ENCODE results near the gene USP2. TPM values are rescaled to one million over a fixed set of nuclear protein-coding genes. Genes with fewer than 3 reads are reported as not detected.
A peak's percentile ranks its signal among the peaks of the same experiment; 100 is the strongest.

The USP2 gene
- total and polyA plus RNA-seq, 2 of the 8 experiments (the other 6 are each of a cell fraction or from before 2014, with no cell fraction given) = 2.2 to 6.9 TPM

DNA sequence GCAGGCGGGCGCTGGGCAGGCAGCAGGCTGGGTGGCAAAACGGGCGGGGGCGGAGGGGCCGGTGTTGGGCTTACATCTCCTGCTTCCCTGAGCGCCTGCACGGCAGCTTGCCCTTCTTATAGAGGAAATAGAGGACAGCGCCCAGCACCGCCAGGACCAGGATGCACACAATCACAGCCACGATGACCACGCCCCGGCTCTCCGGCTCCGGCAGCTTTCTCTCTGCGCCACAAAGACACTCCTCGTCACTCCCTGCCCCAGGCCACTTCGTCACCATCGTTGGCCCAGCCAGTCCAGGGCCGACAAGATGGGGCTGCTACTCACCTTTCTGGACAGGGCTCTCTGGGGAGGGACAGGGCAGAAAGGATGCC, 70.8 kb downstream of the USP2 start:
- Histone ChIP-seq H2BK120ac (replicated peaks; ENCODE audit: low read depth, low read length) (no peak overlapping the region), H3K14ac (ENCODE audit: insufficient read length) (no peak overlapping the region), H3K4ac (replicated peaks; ENCODE audit: insufficient read length, low read depth, low read length) (no peak overlapping the region), H4K8ac (ENCODE audit: extremely low read depth, insufficient read depth, low read length) (no peak overlapping the region), H3K4me3 (ENCODE audit: extremely low read depth in 1 of 4, insufficient read depth in 2 of 4, low read depth in 3 of 4, low read length in 4 of 4) (no peak overlapping the region), H3K56ac (replicated peaks; ENCODE audit: insufficient read length, low read depth, low read length) (no peak overlapping the region), H3K4me1 (replicated peaks in 1 of 4; ENCODE audit: control insufficient read depth in 3 of 4, insufficient read depth in 4 of 4, low read length in 3 of 4) (peaks cover 0 to 12% (median 10%) of the 10 kb centered on the region in 4 experiments; a peak in 6 of 7 replicates), H3K27me3 (replicated peaks in 1 of 4; ENCODE audit: control insufficient read depth in 3 of 4, extremely low read depth in 1 of 4, insufficient read depth in 3 of 4, low read length in 3 of 4) (peaks cover 2 to 15% (median 13%) of the 10 kb centered on the region in 4 experiments; a peak in 6 of 7 replicates), H2AFZ (ENCODE audit: low read length) (no peak overlapping the region), H2BK12ac (ENCODE audit: low read depth, low read length) (no peak overlapping the region), H3K4me2 (ENCODE audit: insufficient read depth in 1 of 2, low read depth in 2 of 2, low read length in 2 of 2) (no peak overlapping the region), H4K5ac (ENCODE audit: insufficient read length, low read depth, low read length) (no peak overlapping the region), H3K36me3 (ENCODE audit: control insufficient read depth in 2 of 4, insufficient read depth in 4 of 4, low read length in 3 of 4) (peaks cover 0 to 20% (median 3%) of the 10 kb centered on the region in 4 experiments; a peak in 4 of 8 replicates), H4K20me1 (replicated peaks in 1 of 2; ENCODE audit: control insufficient read depth in 1 of 2, insufficient read depth in 2 of 2, low read length in 2 of 2) (peaks cover 4% of the 10 kb centered on the region in 2 experiments), H4K91ac (replicated peaks; ENCODE audit: insufficient read length, low read length) (no peak overlapping the region), H2BK20ac (ENCODE audit: low read length) (no peak overlapping the region), H3K79me2 (ENCODE audit: control insufficient read depth in 1 of 2, insufficient read depth in 2 of 2, low read length in 2 of 2) (no peaks in the 10 kb centered on the region), H3K9me3 (ENCODE audit: insufficient read depth in 2 of 2, low read depth in 1 of 2, low read length in 1 of 2) (no peaks in the 10 kb centered on the region), H3K27ac (ENCODE audit: low read depth, low read length) (no peak overlapping the region), H3K9ac (replicated peaks in 1 of 4; ENCODE audit: extremely low read depth in 1 of 4, low read depth in 3 of 4, low read length in 3 of 4) (no peak overlapping the region), H3K23ac (ENCODE audit: insufficient read length) (no peak overlapping the region), H3K23me2 (ENCODE audit: low read depth, low read length) (peaks cover 8% of the 10 kb centered on the region), H2BK15ac (ENCODE audit: low read length) (no peak overlapping the region), H3K79me1 (ENCODE audit: low read depth, low read length) (no peaks in the 10 kb centered on the region), H3K18ac (ENCODE audit: extremely low read depth, low read length) (no peak overlapping the region), H2AK5ac (ENCODE audit: low read depth, low read length) (no peak overlapping the region), H2BK5ac (ENCODE audit: low read depth, low read length) (no peak overlapping the region)
- WGBS, 2 experiments (ENCODE audit: extremely low coverage in 1 of 2, insufficient coverage in 1 of 2, insufficient read length in 1 of 2, insufficient replicate concordance in 2 of 2, low coverage in 1 of 2, low lambda C conversion rate in 2 of 2, missing lambda C conversion rate in 1 of 2) = 89% methylated on average over 18 of the region's 20 CpGs; no CpG with 5 or more reads in 1 of the 2 experiments
- DNase-seq (ENCODE audit: low read depth in 1 of 2, low spot score in 2 of 2) (no peak), FAIRE-seq (no peak)
- no peak for TF ChIP-seq HDAC2 (IDR thresholded peaks at IDR 0.05; ENCODE audit: borderline replicate concordance in 1 of 2, low read depth in 2 of 2, low read length in 2 of 2)
- 0 out of 3 replicates have a peak, but pooled peaks of 1 of the 2 experiments have one; percentile 24 for TF ChIP-seq POLR2A (IDR thresholded peaks at IDR 0.05; ENCODE audit: control extremely low read depth in 1 of 2, low read depth in 2 of 2, low read length in 2 of 2)
- POLR2A ChIA-PET (ENCODE audit: partially characterized antibody) = interaction anchor here (1.0 to 2.0 kb wide), 4 partner anchors 10 to 225 kb away, joined by 3 to 7 read pairs (median 4); no protein-coding TSS in a partner anchor
- CTCF ChIA-PET (ENCODE audit: partially characterized antibody) = interaction anchor here (1.4 to 13.8 kb wide), 5 partner anchors 10 to 166 kb away, joined by 3 to 174 read pairs (median 4); no protein-coding TSS in a partner anchor
